Measurements from ENCODE around the gene NLRP14.

The NLRP14 gene

DNA sequence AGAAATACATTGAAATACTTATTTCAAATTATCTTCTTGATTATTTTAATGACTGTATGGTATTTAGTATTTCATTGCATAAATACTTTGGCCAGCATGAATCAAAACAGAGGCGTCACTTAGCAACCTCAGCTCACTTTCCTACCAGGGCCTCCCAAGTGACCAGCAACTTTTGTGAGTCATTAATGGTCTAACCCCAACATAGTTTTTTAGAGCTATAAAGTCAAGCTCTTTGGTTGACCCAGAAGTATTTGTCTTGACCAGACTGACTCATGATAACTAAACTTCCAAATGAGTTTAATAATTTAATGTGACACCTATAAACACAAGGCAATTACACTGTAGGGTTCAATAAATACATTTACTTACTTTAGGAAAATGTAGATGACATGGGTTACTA is 40.6 kb downstream of the NLRP14 start:
- DNase-seq, result no peak

DNA sequence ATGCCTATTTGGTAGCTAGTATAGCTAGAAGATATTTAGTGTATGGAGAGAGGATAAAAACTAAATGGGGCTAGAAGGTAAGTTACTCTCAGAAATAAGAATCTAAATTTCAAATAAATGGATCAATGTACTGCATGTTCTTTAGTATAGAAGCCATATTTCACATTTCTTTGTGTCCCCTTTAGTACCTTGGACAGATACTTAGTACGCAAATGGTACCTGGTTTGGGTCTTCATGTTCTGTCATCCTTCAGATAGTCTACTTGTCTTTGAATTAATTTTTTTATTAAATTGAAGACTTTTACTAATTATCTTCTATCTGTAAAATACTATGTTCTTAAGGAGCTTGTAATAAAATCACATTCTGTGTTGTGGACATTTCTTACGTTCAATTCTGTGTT is 42.3 kb downstream of the NLRP14 start:
- no peak for DNase-seq

DNA sequence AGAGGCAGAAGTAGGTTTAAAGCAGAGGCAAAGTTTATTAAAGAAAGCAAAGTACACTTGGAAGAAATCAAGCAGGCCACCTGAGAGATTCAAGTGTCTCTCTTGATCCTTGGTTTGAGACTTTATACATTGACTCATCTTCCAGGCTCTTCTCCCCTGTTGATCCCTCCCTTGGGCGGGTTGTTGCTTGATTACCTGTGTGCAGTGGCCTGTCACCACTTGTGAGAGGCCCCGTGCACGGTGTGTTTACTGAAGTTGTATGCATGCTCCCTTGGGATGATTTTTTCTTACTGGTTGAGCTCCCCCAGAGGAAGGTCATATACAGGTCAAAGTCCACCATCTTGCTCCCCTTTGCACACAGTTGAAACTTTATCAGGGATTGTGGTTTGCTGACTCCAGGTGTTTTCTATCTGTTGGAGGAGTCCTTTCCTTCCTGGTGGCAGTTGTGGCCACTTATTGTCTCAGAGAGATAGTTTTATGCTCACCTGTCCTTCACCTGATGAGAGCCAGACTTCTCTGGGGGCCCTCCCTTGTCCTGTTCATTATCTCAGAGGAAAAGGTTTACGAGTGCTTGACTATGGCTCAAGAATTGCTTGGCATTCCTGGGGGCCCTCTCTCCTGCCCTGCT is 52.2 kb downstream of the NLRP14 start:
- DNase-seq, result no peak

DNA sequence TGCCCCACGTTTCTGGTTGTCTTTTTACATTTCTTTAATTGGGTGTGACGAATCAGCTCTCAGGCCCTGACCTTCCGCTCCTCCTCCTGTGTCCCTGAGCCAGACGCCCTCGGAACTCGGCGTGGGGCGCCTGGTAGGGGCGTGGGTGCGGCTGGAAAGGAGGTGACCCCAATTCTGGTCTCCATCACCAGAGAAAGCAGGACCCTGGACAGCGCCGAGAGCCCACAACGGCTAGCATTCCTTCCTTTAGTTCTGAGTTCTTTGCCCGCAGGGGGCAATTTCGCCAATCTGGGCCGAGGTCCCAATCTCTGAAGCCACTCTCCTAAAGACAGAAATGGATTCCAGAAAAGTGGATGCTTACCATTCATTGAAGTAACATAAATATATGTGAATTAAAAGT is 56.8 kb downstream of the NLRP14 start:
- no peak for DNase-seq

DNA sequence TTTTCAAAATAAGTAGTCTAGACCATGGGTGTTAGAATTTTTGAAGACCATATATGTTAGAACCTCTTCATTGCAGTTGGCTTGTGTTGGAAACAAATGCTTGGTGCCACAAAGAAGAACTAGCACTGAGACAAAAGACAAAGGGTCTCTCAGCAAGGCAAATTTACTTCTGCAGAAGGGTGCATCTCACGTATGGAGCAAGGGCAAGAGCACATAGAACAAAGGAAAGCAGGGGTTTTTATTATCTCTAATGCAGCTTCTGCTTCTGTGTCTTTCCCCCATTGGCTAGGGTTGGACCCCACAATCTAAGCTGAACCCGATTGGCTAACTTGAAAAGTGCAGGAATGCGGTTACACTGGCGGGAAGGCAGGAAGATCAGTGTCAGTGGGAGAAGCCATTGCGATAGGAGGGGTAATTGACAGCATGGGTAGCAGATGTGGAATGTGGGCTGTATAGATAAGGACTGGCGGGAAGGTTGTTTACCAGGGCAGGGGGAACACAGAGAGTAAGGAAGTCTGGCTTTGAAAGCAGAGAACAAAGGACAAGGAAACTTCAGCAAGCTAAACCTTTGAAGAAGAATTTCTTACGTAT is 59.4 kb downstream of the NLRP14 start:
- no peak for DNase-seq

DNA sequence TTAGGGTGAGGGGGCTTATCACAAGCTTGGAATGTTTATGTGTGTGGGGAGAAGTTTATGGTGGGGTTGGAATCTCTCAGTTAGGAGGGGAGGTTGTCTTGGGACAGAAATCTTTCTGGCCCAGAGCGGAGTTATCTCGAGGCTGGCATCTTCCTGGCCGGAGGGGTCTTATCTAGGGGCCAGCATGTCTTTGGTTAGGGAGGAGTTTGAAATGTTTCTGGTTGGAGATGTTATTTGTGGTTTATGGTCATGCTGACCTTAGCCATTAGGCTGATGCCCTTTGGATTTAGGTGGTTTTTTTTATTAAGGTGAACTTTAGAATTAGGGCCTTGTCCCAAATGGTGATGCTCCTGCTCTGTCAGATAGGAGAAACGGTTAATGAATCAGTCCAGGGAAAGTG is 60.6 kb downstream of the NLRP14 start:
- DNase-seq, result no peak

DNA sequence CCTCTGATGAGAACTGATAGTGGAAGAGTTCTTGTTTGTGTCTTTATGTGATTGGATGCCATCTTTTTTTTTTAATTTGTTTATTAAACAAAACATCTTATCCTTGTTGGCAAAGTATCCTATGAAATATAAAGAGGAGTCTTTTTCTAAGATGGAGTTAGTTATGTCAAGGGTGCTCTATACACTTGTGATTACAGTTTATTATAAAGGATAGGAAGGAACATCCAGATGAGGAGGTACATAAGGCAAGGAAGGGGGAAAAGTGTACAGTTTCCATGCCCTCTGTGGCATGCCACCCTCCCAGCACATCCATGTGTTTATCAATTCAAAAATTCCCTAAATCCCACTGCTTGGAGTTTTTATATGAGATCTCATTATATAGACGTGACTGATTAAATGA is 61.2 kb downstream of the NLRP14 start:
- DNase-seq, result no peak

DNA sequence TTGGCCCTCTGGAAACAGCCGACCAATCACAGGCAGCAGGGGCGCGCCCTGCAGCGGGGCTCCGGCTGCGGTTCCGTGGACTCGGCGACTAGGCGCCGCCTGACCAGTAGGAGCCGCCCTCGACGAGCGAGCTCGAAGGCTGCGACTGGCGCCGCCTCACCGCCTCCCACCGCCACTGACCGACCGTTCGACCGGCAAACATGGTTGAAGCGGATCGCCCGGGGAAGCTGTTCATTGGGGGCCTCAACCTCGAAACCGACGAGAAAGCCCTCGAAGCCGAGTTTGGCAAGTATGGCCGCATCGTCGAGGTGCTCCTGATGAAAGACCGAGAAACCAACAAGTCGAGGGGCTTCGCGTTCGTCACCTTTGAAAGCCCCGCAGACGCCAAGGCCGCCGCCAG is 68.6 kb downstream of the NLRP14 start, which contains the start of gene RBMXL2:
TSS of gene RBMXL2 (plus strand) at position 78 of the 400 bp plus-strand sequence. CDS start at position 201, 123 bp downstream.
- no peak for DNase-seq

DNA sequence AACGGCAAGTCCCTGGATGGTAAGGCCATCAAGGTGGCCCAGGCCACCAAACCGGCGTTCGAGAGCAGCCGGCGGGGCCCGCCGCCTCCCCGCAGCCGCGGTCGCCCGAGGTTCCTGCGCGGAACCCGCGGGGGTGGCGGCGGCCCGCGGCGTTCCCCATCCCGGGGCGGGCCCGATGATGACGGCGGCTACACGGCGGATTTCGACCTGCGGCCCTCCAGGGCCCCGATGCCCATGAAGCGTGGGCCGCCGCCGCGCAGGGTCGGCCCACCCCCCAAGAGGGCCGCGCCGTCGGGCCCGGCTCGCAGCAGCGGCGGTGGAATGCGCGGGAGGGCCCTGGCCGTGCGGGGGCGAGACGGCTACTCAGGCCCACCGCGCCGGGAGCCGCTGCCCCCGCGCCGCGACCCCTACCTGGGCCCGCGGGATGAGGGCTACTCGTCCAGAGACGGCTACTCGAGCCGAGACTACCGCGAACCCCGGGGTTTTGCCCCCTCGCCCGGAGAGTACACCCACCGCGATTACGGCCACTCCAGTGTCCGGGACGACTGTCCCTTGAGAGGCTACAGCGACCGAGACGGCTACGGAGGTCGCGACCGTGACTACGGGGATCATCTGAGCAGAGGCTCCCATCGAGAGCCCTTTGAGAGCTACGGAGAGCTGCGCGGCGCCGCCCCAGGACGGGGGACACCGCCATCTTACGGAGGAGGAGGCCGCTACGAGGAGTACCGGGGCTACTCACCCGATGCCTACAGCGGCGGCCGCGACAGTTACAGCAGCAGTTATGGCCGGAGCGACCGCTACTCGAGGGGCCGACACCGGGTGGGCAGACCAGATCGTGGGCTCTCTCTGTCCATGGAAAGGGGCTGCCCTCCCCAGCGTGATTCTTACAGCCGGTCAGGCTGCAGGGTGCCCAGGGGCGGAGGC is 69.3 kb downstream of the NLRP14 start:
- no peak for DNase-seq

DNA sequence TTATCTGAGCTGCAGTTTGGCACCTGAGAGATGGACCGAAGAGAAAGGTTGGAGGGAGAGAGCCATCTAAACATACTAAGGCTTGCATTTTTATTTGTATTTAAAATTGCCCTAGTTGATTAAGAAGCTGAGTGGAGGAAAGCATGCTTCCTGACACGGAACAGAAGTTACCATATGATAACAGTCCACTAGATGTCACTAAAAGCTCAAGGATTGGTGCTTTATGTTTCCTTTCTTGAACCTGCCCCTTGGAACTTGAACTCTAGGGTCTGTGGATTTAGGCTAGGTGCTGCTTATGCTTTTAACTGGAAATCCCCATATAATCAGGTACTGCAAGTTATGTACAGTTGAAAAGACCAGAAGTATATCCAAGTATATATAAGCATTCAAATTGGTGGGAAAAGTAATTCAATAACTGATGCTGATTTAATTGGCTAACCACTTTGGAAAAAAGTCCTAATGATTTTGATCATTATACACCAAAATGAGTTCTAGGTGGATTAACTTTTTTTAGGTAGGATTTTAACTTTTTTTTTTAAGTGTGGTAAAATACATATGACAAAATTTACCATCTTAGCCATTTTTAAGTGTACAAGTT is 78.1 kb downstream of the NLRP14 start:
- DNase-seq, result peak; percentile 12

DNA sequence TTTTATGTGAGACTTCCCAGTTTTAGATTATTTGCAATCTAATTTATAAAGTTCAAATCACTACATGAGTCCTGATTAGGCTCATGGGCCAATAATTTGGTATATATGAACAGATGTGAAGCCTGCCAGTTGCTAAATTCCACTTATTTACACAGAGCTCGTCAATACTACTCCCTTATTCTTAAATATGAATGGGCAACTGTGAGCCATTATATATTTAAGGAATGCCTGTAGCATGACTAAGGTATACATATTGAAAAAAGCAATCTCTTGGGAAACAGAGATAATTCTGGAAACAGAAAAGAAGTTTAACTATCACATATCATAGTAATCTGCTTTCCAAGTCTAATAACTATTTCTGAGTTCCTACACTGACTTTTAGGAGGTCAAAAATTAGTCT is 95.5 kb downstream of the NLRP14 start:
- no peak for DNase-seq

DNA sequence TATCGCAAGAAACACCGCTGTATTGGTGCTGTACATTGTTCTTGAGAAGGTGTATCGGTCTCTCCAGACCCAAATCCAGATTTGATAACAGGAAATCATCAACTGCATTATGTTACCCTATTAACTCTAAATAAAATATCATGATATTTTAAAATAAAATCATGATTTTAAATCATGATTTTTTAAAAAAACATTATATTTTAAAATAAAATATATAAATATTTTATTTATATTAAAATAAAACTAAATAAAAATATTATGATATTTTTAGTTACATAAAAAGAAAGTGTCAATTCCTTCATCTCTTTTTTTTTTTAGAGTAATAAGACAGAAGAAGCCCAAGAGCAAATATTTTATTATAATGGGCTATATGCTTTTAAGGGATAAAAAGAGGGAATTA is 96.1 kb downstream of the NLRP14 start:
- no peak for DNase-seq
